ENCODE results near the gene TENM3. TPM values are rescaled to one million over a fixed set of nuclear protein-coding genes. Genes with fewer than 3 reads are reported as not detected.
A peak's percentile ranks its signal among the peaks of the same experiment; 100 is the strongest.

Gene TENM3
- total RNA-seq, 1 experiment from 2014 or later, result 0.87 TPM

- DNase-seq, result no peak
- no TSS peak for BruUV-seq (replicated peaks)
- Histone ChIP-seq H3K27ac (ENCODE audit: low read length) (no peak overlapping the region), H3K79me2 (ENCODE audit: low read length) (no peaks in the 10 kb centered on the region), H3K4me1 (ENCODE audit: insufficient read depth, low read length) (no peaks in the 10 kb centered on the region), H3K4me3 (ENCODE audit: low read length) (no peak overlapping the region), H3K9me2 (replicated peaks; ENCODE audit: low read length) (no peaks in the 10 kb centered on the region), H3F3A (ENCODE audit: low read length, unreplicated experiment) (no peaks in the 10 kb centered on the region), H3K27me3 (ENCODE audit: low read length) (no peaks in the 10 kb centered on the region), H3K9me3 (ENCODE audit: low read length) (no peaks in the 10 kb centered on the region), H2AFZ (ENCODE audit: low read length) (no peak overlapping the region), H4K20me1 (ENCODE audit: low read length) (no peaks in the 10 kb centered on the region), H3K9ac (ENCODE audit: low read length) (no peak overlapping the region), H3K36me3 (ENCODE audit: low read depth, low read length) (no peaks in the 10 kb centered on the region), H3K4me2 (ENCODE audit: low read length) (no peak overlapping the region)
- intact Hi-C loops (cut with micrococcal nuclease), result no loop called here
- ChIA-PET CTCF (no interaction called here), POLR2A (ENCODE audit: unreplicated experiment) (no interaction called here)
- ATAC-seq, result no peak
- TF ChIP-seq EZH2phosphoT487 (IDR thresholded peaks at IDR 0.05; ENCODE audit: borderline replicate concordance, low read length) (no peak), EZH2 (IDR thresholded peaks at IDR 0.05; ENCODE audit: low read length, unreplicated experiment) (no peak), CTCF (conservative IDR thresholded peaks at IDR 0.05; ENCODE audit: low read depth, low read length) (no peak)
Observed at GRCh38 chr4:182730791-182731190, 487.6 kb downstream of the TENM3 start.

- TF ChIP-seq CTCF (conservative IDR thresholded peaks at IDR 0.05; ENCODE audit: low read depth, low read length) (no peak), EZH2phosphoT487 (IDR thresholded peaks at IDR 0.05; ENCODE audit: borderline replicate concordance, low read length) (no peak), EZH2 (IDR thresholded peaks at IDR 0.05; ENCODE audit: low read length, unreplicated experiment) (no peak)
- Histone ChIP-seq H3K27me3 (ENCODE audit: low read length) (no peaks in the 10 kb centered on the region), H3K4me2 (ENCODE audit: low read length) (no peak overlapping the region), H2AFZ (ENCODE audit: low read length) (no peak overlapping the region), H4K20me1 (ENCODE audit: low read length) (no peaks in the 10 kb centered on the region), H3K4me3 (ENCODE audit: low read length) (no peak overlapping the region), H3F3A (ENCODE audit: low read length, unreplicated experiment) (no peaks in the 10 kb centered on the region), H3K9me3 (ENCODE audit: low read length) (no peaks in the 10 kb centered on the region), H3K9ac (ENCODE audit: low read length) (no peak overlapping the region), H3K4me1 (ENCODE audit: insufficient read depth, low read length) (no peaks in the 10 kb centered on the region), H3K36me3 (ENCODE audit: low read depth, low read length) (no peaks in the 10 kb centered on the region), H3K79me2 (ENCODE audit: low read length) (no peaks in the 10 kb centered on the region), H3K9me2 (replicated peaks; ENCODE audit: low read length) (no peaks in the 10 kb centered on the region), H3K27ac (ENCODE audit: low read length) (no peak overlapping the region)
- CTCF ChIA-PET, result no interaction called here
- no peak for ATAC-seq
- POLR2A ChIA-PET (ENCODE audit: unreplicated experiment), result no interaction called here
- BruUV-seq (replicated peaks), result no TSS peak
- DNase-seq, result no peak
- intact Hi-C loops (cut with micrococcal nuclease), result no loop called here
Observed at GRCh38 chr4:182736207-182736606, 493.0 kb downstream of the TENM3 start.

- no peak for TF ChIP-seq CTCF (conservative IDR thresholded peaks at IDR 0.05; ENCODE audit: low read depth, low read length)
- no peak for TF ChIP-seq EZH2phosphoT487 (IDR thresholded peaks at IDR 0.05; ENCODE audit: borderline replicate concordance, low read length)
- TF ChIP-seq EZH2 (IDR thresholded peaks at IDR 0.05; ENCODE audit: low read length, unreplicated experiment), result no peak
- peak; percentile 42; the same call in 1 of the 2 replicates for ATAC-seq
Observed at GRCh38 chr4:182738283-182739047, 495.3 kb downstream of the TENM3 start.

More at GRCh38 chr4:182738283-182739047, 495.3 kb downstream of the TENM3 start:
- no peaks in the 10 kb centered on the region for H3K36me3 ChIP-seq (ENCODE audit: low read depth, low read length)
- intact Hi-C loops (cut with micrococcal nuclease), result no loop called here
- BruUV-seq (replicated peaks), result no TSS peak
- H3K9me3 ChIP-seq (ENCODE audit: low read length), result no peaks in the 10 kb centered on the region
- H3K4me3 ChIP-seq (ENCODE audit: low read length), result no peak overlapping the region
- H3K79me2 ChIP-seq (ENCODE audit: low read length), result no peaks in the 10 kb centered on the region
- no peak overlapping the region for H2AFZ ChIP-seq (ENCODE audit: low read length)
- POLR2A ChIA-PET (ENCODE audit: unreplicated experiment), result no interaction called here
- H3K27me3 ChIP-seq (ENCODE audit: low read length), result no peaks in the 10 kb centered on the region
- H3K9ac ChIP-seq (ENCODE audit: low read length), result no peak overlapping the region
- no peaks in the 10 kb centered on the region for H3F3A ChIP-seq (ENCODE audit: low read length, unreplicated experiment)
- no peak overlapping the region for H3K4me2 ChIP-seq (ENCODE audit: low read length)
- no peaks in the 10 kb centered on the region for H3K4me1 ChIP-seq (ENCODE audit: insufficient read depth, low read length)
- CTCF ChIA-PET, result interaction anchor here (0.5 kb wide), 1 partner anchor 67 kb away, joined by 9 read pairs; no protein-coding TSS in a partner anchor
- H3K9me2 ChIP-seq (replicated peaks; ENCODE audit: low read length), result no peaks in the 10 kb centered on the region
- no peaks in the 10 kb centered on the region for H4K20me1 ChIP-seq (ENCODE audit: low read length)
- DNase-seq, result peak; percentile 9
- no peak overlapping the region for H3K27ac ChIP-seq (ENCODE audit: low read length)
